HCT116 (cell line): ENCODE results near the gene CRTC3. TPM values are rescaled to one million over a fixed set of nuclear protein-coding genes. Genes with fewer than 3 reads are reported as not detected.

Experiments
- ATAC-seq: fragments of 200-7000 bp; cut with Tn5 transposase; 2 replicates; pipeline ENCODE4 v1.9.1; 2020; ENCODE audit warnings: mild to moderate bottlenecking, moderate library complexity
- BruUV-seq: library from RNA; stranded (reverse); fragments of 400-500 nt; replicated peaks from 2 replicates; lab custom pipeline; 2021; lab: Mats Ljungman, UMichigan
- CTCF ChIA-PET: fragments of 300-600 bp; sonication (Branson Sonifier 250); formaldehyde crosslinking; loops from one replicate; lab custom pipeline; 2021; ENCODE audit warnings: antibody characterized with exemption; lab: Charles Lee
- POLR2A ChIA-PET: fragments of 300-600, 350-600 bp; sonication (Branson Sonifier 250); formaldehyde crosslinking; loops from one replicate; lab custom pipeline; 2021; ENCODE audit warnings: antibody characterized with exemption; lab: Charles Lee
- RAD21 ChIA-PET, 2 experiments: fragments of 300-600 bp; sonication (Branson Sonifier 250); formaldehyde crosslinking; loops; one replicate each; lab custom pipeline; 2023; ENCODE audit warnings: low total read pairs in 2 of 2; ENCODE audit not compliant: uncharacterized antibody in 2 of 2, unreplicated experiment in 2 of 2, low non-redundant PET in 1 of 2; lab: Charles Lee
- DNase-seq: peaks from one replicate; pipeline ENCODE4 v3.0.0-alpha.2; 2010; ENCODE audit warnings: low read depth, low spot score
- H2AFZ ChIP-seq: fragments of 200-600 bp; shearing (Covaris generic), sonication (generic); 2 replicates; pipeline ENCODE4 v1.6.1; 2017; ENCODE audit warnings: low read depth, mixed run types, mixed read lengths, antibody characterized with exemption, low read length; ENCODE audit not compliant: poor library complexity, severe bottlenecking
- H3K27ac ChIP-seq: 2 replicates; pipeline ENCODE4 v1.5.1; 2012; ENCODE audit warnings: low read depth, low read length
- H3K27me3 ChIP-seq: fragments of 200-600 bp; sonication (generic); 2 replicates; pipeline ENCODE4 v1.6.1; 2016; ENCODE audit warnings: mixed run types, low read length, mixed read lengths; ENCODE audit not compliant: insufficient read depth
- H3K36me3 ChIP-seq, 2 experiments: fragments of 200-500 bp in 1 of 2; fragments of 200-600 bp in 1 of 2; sonication (Bioruptor generic) in 1 of 2; sonication (generic) in 1 of 2; 2 replicates each; pipeline versions ENCODE4 v1.5.1 to v1.6.1; 2014 to 2016; ENCODE audit warnings: low read length in 2 of 2, inconsistent platforms in 1 of 2, mixed read lengths in 1 of 2, mixed run types in 1 of 2; ENCODE audit not compliant: insufficient read depth in 2 of 2, control insufficient read depth in 1 of 2
- H3K4me1 ChIP-seq, 2 experiments: fragments of 200-600 bp in 1 of 2; sonication (generic) in 1 of 2; 2 replicates each; pipeline versions ENCODE4 v1.5.1 to v1.6.1; 2012 to 2017; ENCODE audit warnings: low read length in 2 of 2, inconsistent platforms in 1 of 2, mild to moderate bottlenecking in 1 of 2, mixed read lengths in 1 of 2, mixed run types in 1 of 2, moderate library complexity in 1 of 2; ENCODE audit not compliant: insufficient read depth in 2 of 2, control insufficient read depth in 1 of 2
- H3K4me2 ChIP-seq: fragments of 200-600 bp; sonication (generic); 2 replicates; pipeline ENCODE4 v1.6.1; 2017; ENCODE audit warnings: mixed run types, low read length, mixed read lengths
- H3K4me3 ChIP-seq, 2 experiments: fragments of 200-600 bp in 1 of 2; sonication (generic) in 1 of 2; replicated peaks in 1 of 2; 2 replicates each; pipeline ENCODE4 v1.5.1; 2011 to 2016; ENCODE audit warnings: low read length in 2 of 2, control low read depth in 1 of 2, low read depth in 1 of 2, mild to moderate bottlenecking in 1 of 2, mixed read lengths in 1 of 2, mixed run types in 1 of 2
- H3K79me2 ChIP-seq: fragments of 200-600 bp; sonication (generic); 2 replicates; pipeline ENCODE4 v1.6.1; 2017; ENCODE audit warnings: mild to moderate bottlenecking, mixed run types, low read length, moderate library complexity, mixed read lengths; ENCODE audit not compliant: insufficient read depth
- H3K9ac ChIP-seq: fragments of 200-600 bp; sonication (generic); 2 replicates; pipeline ENCODE4 v1.6.1; 2016; ENCODE audit warnings: low read length, mixed read lengths
- H3K9me2 ChIP-seq: fragments of 200-600 bp; sonication (generic), shearing (Covaris generic); 2 replicates; pipeline ENCODE4 v1.6.1; 2017; ENCODE audit warnings: mixed run types, mild to moderate bottlenecking, moderate library complexity; ENCODE audit not compliant: insufficient read depth
- H3K9me3 ChIP-seq, 2 experiments: fragments of 200-500 bp in 1 of 2; fragments of 200-600 bp in 1 of 2; sonication (Bioruptor generic) in 1 of 2; sonication (generic) in 1 of 2; 2 replicates each; pipeline ENCODE4 v1.6.1; 2014 to 2017; ENCODE audit warnings: low read length in 2 of 2, mixed read lengths in 2 of 2, inconsistent platforms in 1 of 2, low read depth in 1 of 2, mild to moderate bottlenecking in 1 of 2, mixed run types in 1 of 2, moderate library complexity in 1 of 2; ENCODE audit not compliant: control insufficient read depth in 1 of 2, insufficient read depth in 1 of 2
- H4K20me1 ChIP-seq: fragments of 200-600 bp; sonication (generic), shearing (Covaris generic); 2 replicates; pipeline ENCODE4 v1.6.1; 2017; ENCODE audit warnings: mixed run types, mild to moderate bottlenecking, moderate library complexity; ENCODE audit not compliant: insufficient read depth
- CBX3 ChIP-seq: IDR thresholded peaks from 2 replicates; pipeline ENCODE4 v1.6.1; 2012; ENCODE audit warnings: low read depth
- CEBPB ChIP-seq: IDR thresholded peaks from 2 replicates; pipeline ENCODE4 v1.6.1; 2012; ENCODE audit warnings: low read depth
- CTCF ChIP-seq, 3 experiments: fragments of 200-600 bp in 1 of 3; sonication (generic) in 1 of 3; IDR thresholded peaks in 2 of 3; conservative IDR thresholded peaks in 1 of 3; 2 replicates each; pipeline ENCODE4 v1.5.1; 2012 to 2017; ENCODE audit warnings: low read depth in 2 of 3, low read length in 2 of 3, antibody characterized with exemption in 1 of 3, borderline replicate concordance in 1 of 3, control low read depth in 1 of 3, mild to moderate bottlenecking in 1 of 3, mixed read lengths in 1 of 3, mixed run types in 1 of 3, moderate library complexity in 1 of 3; ENCODE audit not compliant: insufficient read depth in 1 of 3
- ELF1 ChIP-seq: IDR thresholded peaks from 2 replicates; pipeline ENCODE4 v1.6.1; 2012; ENCODE audit warnings: low read depth, borderline replicate concordance
- EZH2 ChIP-seq: fragments of 200-600 bp; sonication (generic); IDR thresholded peaks from 2 replicates; pipeline ENCODE4 v1.6.1; 2017; ENCODE audit warnings: antibody characterized with exemption, mixed run types
- EZH2phosphoT487 ChIP-seq: fragments of 200-600 bp; IDR thresholded peaks from 2 replicates; pipeline ENCODE4 v1.6.1; 2018; ENCODE audit warnings: antibody characterized with exemption, borderline replicate concordance
- MAX ChIP-seq: IDR thresholded peaks from 2 replicates; pipeline ENCODE4 v1.6.1; 2012
- POLR2AphosphoS5 ChIP-seq: IDR thresholded peaks from 2 replicates; pipeline ENCODE4 v1.6.1; 2011; ENCODE audit warnings: mild to moderate bottlenecking, low read depth, low read length, moderate library complexity
- RAD21 ChIP-seq: IDR thresholded peaks from 2 replicates; pipeline ENCODE4 v1.6.1; 2012; ENCODE audit warnings: low read depth, mild to moderate bottlenecking
- SIN3A ChIP-seq: IDR thresholded peaks from 2 replicates; pipeline ENCODE4 v1.6.1; 2012; ENCODE audit warnings: low read depth
- SRF ChIP-seq: IDR thresholded peaks from 2 replicates; pipeline ENCODE4 v1.6.1; 2012; ENCODE audit warnings: low read depth
- ZBTB33 ChIP-seq: IDR thresholded peaks from 2 replicates; pipeline ENCODE4 v1.6.1; 2011; ENCODE audit warnings: mild to moderate bottlenecking, low read length, moderate library complexity; ENCODE audit not compliant: insufficient replicate concordance; ENCODE audit errors: extremely low read depth
- ZFX ChIP-seq: fragments of 450-650 bp; IDR thresholded peaks from 2 replicates; pipeline ENCODE4 v1.6.1; 2017
- ZNF274 ChIP-seq: fragments of 200-500 bp; sonication (Bioruptor generic); IDR thresholded peaks from 2 replicates; pipeline ENCODE4 v1.6.1; 2014; ENCODE audit warnings: mild to moderate bottlenecking, low read depth, low read length, inconsistent platforms
- intact Hi-C: fragments of 100-400 bp; cut with micrococcal nuclease; formaldehyde crosslinking; loops from 2 replicates; pipeline ENCODE4 v1.10.0; 2022
- total RNA-seq: library from RNA; stranded (reverse); gene quantifications from one replicate; pipeline ENCODE4 v1.2.1, GENCODE V29; 2021; ENCODE audit not compliant: unreplicated experiment

Gene CRTC3
- total RNA-seq, 1 experiment from 2014 or later = 20.7 TPM

GRCh38 chr15:90618330-90619125 is 88.8 kb downstream of the CRTC3 start:
- Histone ChIP-seq H3K4me3 (no peak overlapping the region), H3K4me1 (no peaks in the 10 kb centered on the region), H3K9me3 (no peaks in the 10 kb centered on the region), H3K9me2 (no peaks in the 10 kb centered on the region), H4K20me1 (no peaks in the 10 kb centered on the region), H3K36me3 (peaks cover 0 to 4% of the 10 kb centered on the region in 2 experiments; a peak in 2 of 4 replicates), H3K79me2 (no peaks in the 10 kb centered on the region), H3K27me3 (no peaks in the 10 kb centered on the region), H3K27ac (no peak overlapping the region), H3K9ac (no peak overlapping the region), H3K4me2 (no peak overlapping the region), H2AFZ (no peak overlapping the region)
- RAD21 ChIA-PET = no interaction called here
- POLR2A ChIA-PET = no interaction called here
- intact Hi-C loops = loop anchor here (10.0 kb wide), 1 partner anchor 304 kb away; no protein-coding TSS in a partner anchor
- ATAC-seq = no peak
- TF ChIP-seq CBX3 = no peak
- no peak for TF ChIP-seq ELF1
- TF ChIP-seq SIN3A = no peak
- no peak for TF ChIP-seq ZBTB33
- TF ChIP-seq ZFX = no peak
- TF ChIP-seq EZH2phosphoT487 = no peak
- TF ChIP-seq EZH2 = no peak
- no peak for TF ChIP-seq CEBPB
- no peak for TF ChIP-seq SRF
- TF ChIP-seq MAX = no peak
- TF ChIP-seq CTCF (IDR thresholded peaks at IDR 0.05 in 2 of 3, conservative IDR thresholded peaks at IDR 0.05 in 1 of 3; ENCODE audit: borderline replicate concordance in 1 of 3, insufficient read depth in 1 of 3, low read depth in 2 of 3, low read length in 2 of 3) = no peak
- TF ChIP-seq POLR2AphosphoS5 = no peak
- TF ChIP-seq RAD21 = no peak
- TF ChIP-seq ZNF274 = no peak
- no TSS peak for BruUV-seq
- CTCF ChIA-PET = interaction anchor here (1.4 kb wide), 1 partner anchor 15 kb away, joined by 4 read pairs; no protein-coding TSS in a partner anchor
- DNase-seq = no peak
